Adrenal gland (tissue), 5 donors: ENCODE measurements around the gene NR5A1.
A peak's percentile ranks its signal among the peaks of the same experiment; 100 is the strongest.

Experiments
- POLR2A ChIP-seq, 2 donors: fragments of 450-650 bp; IDR thresholded peaks; one replicate each; pipeline ENCODE4 v1.6.1; 2017; ENCODE audit warnings: antibody characterized with exemption in 2 of 2, mild to moderate bottlenecking in 2 of 2, moderate library complexity in 1 of 2
- TF ChIP-seq, protein P1 (sequence below), 6 experiments: fragments of 450-650 bp in 4 of 6; fragments of 200-600 bp in 2 of 6; sonication (generic) in 1 of 6; IDR thresholded peaks; 1 replicate in 5 of 6; 2 replicates in 1 of 6; pipeline versions ENCODE4 v1.5.1 to v1.8.0; 2016 to 2021; ENCODE audit warnings: antibody characterized with exemption in 6 of 6, mild to moderate bottlenecking in 2 of 6, moderate library complexity in 1 of 6
- donor health status: DM: no; HTN: no; CAD: no.

DNA sequence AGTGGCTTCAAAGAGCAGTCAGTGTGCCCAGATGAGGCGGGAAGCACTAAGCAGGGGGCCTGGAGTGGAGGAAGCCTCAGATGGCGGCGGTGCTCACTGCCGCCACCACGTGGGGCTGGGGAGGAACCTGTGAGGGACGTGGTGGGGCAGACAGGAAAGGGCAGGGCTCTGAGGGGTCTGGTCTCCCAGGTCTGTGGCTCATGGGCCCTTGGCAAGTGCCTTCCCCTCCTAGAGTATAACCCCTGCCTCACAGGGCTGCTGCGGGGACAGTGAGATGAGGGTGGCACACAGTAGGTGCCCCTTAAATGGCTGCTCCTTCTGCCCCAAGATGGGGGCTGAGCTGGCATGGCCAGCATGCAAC is 26.6 kb downstream of the NR5A1 start:
- TF ChIP-seq, protein P1, sequence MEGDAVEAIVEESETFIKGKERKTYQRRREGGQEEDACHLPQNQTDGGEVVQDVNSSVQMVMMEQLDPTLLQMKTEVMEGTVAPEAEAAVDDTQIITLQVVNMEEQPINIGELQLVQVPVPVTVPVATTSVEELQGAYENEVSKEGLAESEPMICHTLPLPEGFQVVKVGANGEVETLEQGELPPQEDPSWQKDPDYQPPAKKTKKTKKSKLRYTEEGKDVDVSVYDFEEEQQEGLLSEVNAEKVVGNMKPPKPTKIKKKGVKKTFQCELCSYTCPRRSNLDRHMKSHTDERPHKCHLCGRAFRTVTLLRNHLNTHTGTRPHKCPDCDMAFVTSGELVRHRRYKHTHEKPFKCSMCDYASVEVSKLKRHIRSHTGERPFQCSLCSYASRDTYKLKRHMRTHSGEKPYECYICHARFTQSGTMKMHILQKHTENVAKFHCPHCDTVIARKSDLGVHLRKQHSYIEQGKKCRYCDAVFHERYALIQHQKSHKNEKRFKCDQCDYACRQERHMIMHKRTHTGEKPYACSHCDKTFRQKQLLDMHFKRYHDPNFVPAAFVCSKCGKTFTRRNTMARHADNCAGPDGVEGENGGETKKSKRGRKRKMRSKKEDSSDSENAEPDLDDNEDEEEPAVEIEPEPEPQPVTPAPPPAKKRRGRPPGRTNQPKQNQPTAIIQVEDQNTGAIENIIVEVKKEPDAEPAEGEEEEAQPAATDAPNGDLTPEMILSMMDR (IDR thresholded peaks at IDR 0.05), result peak in 5 of 6 experiments; percentile 22 to 51 (median 42)
- no peak for TF ChIP-seq POLR2A (IDR thresholded peaks at IDR 0.05)
